ENCODE measurements around the gene UNC13C. TPM values are rescaled to one million over a fixed set of nuclear protein-coding genes. Genes with fewer than 3 reads are reported as not detected.

UNC13C gene
- total and polyA plus RNA-seq, 2 of the 13 experiments (the other 11 are each of a cell fraction or from before 2014, with no cell fraction given): 0.04 TPM; not detected in 1

GRCh38 chr15:54212635-54213034 is 234.4 kb downstream of the UNC13C start:
- H3K27ac ChIP-seq (ENCODE audit: extremely low read length, insufficient read depth, low read length): no peak overlapping the region
- H3K4me2 ChIP-seq (ENCODE audit: low read depth, low read length): no peak overlapping the region
- no peak for TF ChIP-seq ZC3H13 (CRISPR knock-in tag; IDR thresholded peaks at IDR 0.05)
- TF ChIP-seq NFYC (CRISPR knock-in tag; IDR thresholded peaks at IDR 0.05): no peak
- no peak for TF ChIP-seq ZNF768 (CRISPR knock-in tag; IDR thresholded peaks at IDR 0.05)
- TF ChIP-seq MIXL1 (CRISPR knock-in tag; IDR thresholded peaks at IDR 0.05): no peak
- TF ChIP-seq CEBPG (CRISPR knock-in tag; IDR thresholded peaks at IDR 0.05): no peak
- no peak for TF ChIP-seq ZNF564 (CRISPR knock-in tag; IDR thresholded peaks at IDR 0.05)
- no peak for TF ChIP-seq MAZ (IDR thresholded peaks at IDR 0.05; ENCODE audit: borderline replicate concordance, low read depth, low read length)
- no peak for TF ChIP-seq MAZ (CRISPR knock-in tag; IDR thresholded peaks at IDR 0.05; ENCODE audit: low read depth)
- no peak for TF ChIP-seq RORA (CRISPR knock-in tag; IDR thresholded peaks at IDR 0.05)
- TF ChIP-seq ZNF775 (CRISPR knock-in tag; IDR thresholded peaks at IDR 0.05; ENCODE audit: borderline replicate concordance): no peak
- no peak for TF ChIP-seq RNF2 (conservative IDR thresholded peaks at IDR 0.05; ENCODE audit: low read depth)
- no peak for TF ChIP-seq ZNF329 (CRISPR knock-in tag; IDR thresholded peaks at IDR 0.05; ENCODE audit: low read depth)
- TF ChIP-seq ZBTB2 (CRISPR knock-in tag; IDR thresholded peaks at IDR 0.05; ENCODE audit: low read depth): no peak
- TF ChIP-seq PPARG (CRISPR knock-in tag; conservative IDR thresholded peaks at IDR 0.05): no peak
- no peak for TF ChIP-seq SMYD3 (CRISPR knock-in tag; IDR thresholded peaks at IDR 0.05)
- intact Hi-C loops (cut with micrococcal nuclease; ENCODE audit: unreplicated experiment) (no loop called here), in situ Hi-C loops (cut with HindIII; ENCODE audit: extremely low pct_ligation_motif_present, low pct_unique_long_range_greater_than_20kb) (no loop called here)
- DNase-seq (ENCODE audit: low spot score) (no peak), ATAC-seq (no peak), FAIRE-seq (no peak)
- no peak overlapping the region for H3K4me3 ChIP-seq (replicated peaks in 1 of 3; ENCODE audit: insufficient read depth in 1 of 3, low read depth in 2 of 3, low read length in 3 of 3)
- no peaks in the 10 kb centered on the region for H3K27me3 ChIP-seq (ENCODE audit: control insufficient read depth in 1 of 2, insufficient read depth in 2 of 2, low read length in 2 of 2)
- CTCF ChIA-PET (ENCODE audit: low intra/inter-chr PET ratio, low total read pairs): no interaction called here
- no peaks in the 10 kb centered on the region for H3K79me2 ChIP-seq (ENCODE audit: insufficient read depth, low read length)
- H3K9ac ChIP-seq (ENCODE audit: insufficient read depth, low read depth, low read length): no peak overlapping the region
- WGBS (ENCODE audit: low lambda C conversion rate): 2% methylated on average over 2 of the region's 2 CpGs
- POLR2A ChIA-PET: no interaction called here
- no peaks in the 10 kb centered on the region for H4K20me1 ChIP-seq (ENCODE audit: insufficient read depth, low read length)
- no peaks in the 10 kb centered on the region for H3K9me3 ChIP-seq (ENCODE audit: low read length)
- BruUV-seq (replicated peaks): no TSS peak
- H3K4me1 ChIP-seq (ENCODE audit: insufficient read depth, low read length): no peaks in the 10 kb centered on the region
- no peaks in the 10 kb centered on the region for H3K36me3 ChIP-seq (replicated peaks in 1 of 2; ENCODE audit: control insufficient read depth in 1 of 2, insufficient read depth in 2 of 2, low read length in 2 of 2)
- no peak overlapping the region for H2AFZ ChIP-seq (ENCODE audit: low read length)
